CD14-positive monocyte (primary cell): ENCODE measurements around the gene RGS3. TPM values are rescaled to one million over a fixed set of nuclear protein-coding genes. Genes with fewer than 3 reads are reported as not detected.

Source experiments
- DNase-seq, 3 donors: peaks; one replicate each; pipeline ENCODE4 v3.0.0-alpha.2; 2011 to 2022
- H2AFZ ChIP-seq: 2 replicates; pipeline ENCODE4 v1.6.0; 2012; ENCODE audit warnings: mild to moderate bottlenecking, low read depth, low read length, inconsistent platforms; ENCODE audit not compliant: insufficient read depth, poor library complexity, severe bottlenecking
- H3K27ac ChIP-seq, 2 donors: 1 replicate in 1 of 2; 2 replicates in 1 of 2; pipeline ENCODE4 v1.5.1; 2012 to 2013; ENCODE audit warnings: low read length in 2 of 2, control low read depth in 1 of 2, inconsistent platforms in 1 of 2, low read depth in 1 of 2, mild to moderate bottlenecking in 1 of 2
- H3K27me3 ChIP-seq, 2 donors: one replicate each; pipeline versions ENCODE4 v1.6.0 to v1.6.1; 2011 to 2013; ENCODE audit warnings: low read length in 2 of 2; ENCODE audit not compliant: control insufficient read depth in 2 of 2, insufficient read depth in 2 of 2
- H3K36me3 ChIP-seq, 2 donors: replicated peaks in 1 of 2; 1 replicate in 1 of 2; 2 replicates in 1 of 2; pipeline versions ENCODE4 v1.5.1 to v1.6.1; 2012 to 2013; ENCODE audit warnings: low read length in 2 of 2, control low read depth in 1 of 2, inconsistent platforms in 1 of 2, mild to moderate bottlenecking in 1 of 2; ENCODE audit not compliant: insufficient read depth in 2 of 2, control insufficient read depth in 1 of 2
- H3K4me1 ChIP-seq, 2 donors: 1 replicate in 1 of 2; 2 replicates in 1 of 2; pipeline versions ENCODE4 v1.5.1 to v1.6.1; 2012 to 2013; ENCODE audit warnings: low read length in 2 of 2, control low read depth in 1 of 2, inconsistent platforms in 1 of 2, mild to moderate bottlenecking in 1 of 2, moderate library complexity in 1 of 2; ENCODE audit not compliant: insufficient read depth in 2 of 2, control insufficient read depth in 1 of 2
- H3K4me2 ChIP-seq: replicated peaks from 2 replicates; pipeline ENCODE3; 2012; ENCODE audit warnings: low read length, moderate library complexity, mild to moderate bottlenecking; ENCODE audit not compliant: poor library complexity, severe bottlenecking; ENCODE audit errors: extremely low read depth
- H3K4me3 ChIP-seq, 3 experiments: fragments of 200-600 bp in 1 of 3; sonication (generic) in 1 of 3; replicated peaks in 1 of 3; 1 replicate in 2 of 3; 2 replicates in 1 of 3; pipeline ENCODE4 v1.5.1; 2011 to 2013; ENCODE audit warnings: low read length in 3 of 3, mild to moderate bottlenecking in 3 of 3, control low read depth in 2 of 3, low read depth in 2 of 3, inconsistent platforms in 1 of 3, moderate library complexity in 1 of 3
- H3K79me2 ChIP-seq: 2 replicates; pipeline ENCODE4 v1.6.0; 2012; ENCODE audit warnings: mild to moderate bottlenecking, control low read depth, inconsistent platforms, low read length, moderate library complexity; ENCODE audit not compliant: insufficient read depth
- H3K9ac ChIP-seq: 2 replicates; pipeline ENCODE4 v1.6.0; 2017; ENCODE audit warnings: low read length, mild to moderate bottlenecking; ENCODE audit not compliant: insufficient read depth, poor library complexity, severe bottlenecking
- H3K9me3 ChIP-seq, 2 donors: replicated peaks in 1 of 2; 1 replicate in 1 of 2; 2 replicates in 1 of 2; pipeline versions ENCODE4 v1.5.1 to v1.6.1; 2012 to 2013; ENCODE audit warnings: low read length in 2 of 2, control low read depth in 1 of 2; ENCODE audit not compliant: control insufficient read depth in 1 of 2, insufficient read depth in 1 of 2
- H4K20me1 ChIP-seq: 2 replicates; pipeline ENCODE4 v1.6.0; 2012; ENCODE audit warnings: mild to moderate bottlenecking, low read length, control low read depth, moderate library complexity; ENCODE audit not compliant: insufficient read depth
- H3K27ac Mint-ChIP-seq, 7 donors: one replicate each; pipeline ENCODE4 v1.8.0; 2020; ENCODE audit warnings: mild to moderate bottlenecking in 7 of 7, mixed read lengths in 7 of 7, moderate library complexity in 6 of 7, inconsistent platforms in 2 of 7
- H3K27me3 Mint-ChIP-seq, 3 donors: one replicate each; pipeline ENCODE4 v1.8.0; 2021 to 2022; ENCODE audit warnings: low read depth in 3 of 3, mild to moderate bottlenecking in 3 of 3, mixed read lengths in 3 of 3, moderate library complexity in 3 of 3, inconsistent platforms in 1 of 3
- H3K36me3 Mint-ChIP-seq, 2 donors: one replicate each; pipeline ENCODE4 v1.8.0; 2020; ENCODE audit warnings: mixed read lengths in 2 of 2, inconsistent platforms in 1 of 2, mild to moderate bottlenecking in 1 of 2
- H3K4me1 Mint-ChIP-seq: one replicate; pipeline ENCODE4 v1.8.0; 2020; ENCODE audit warnings: mild to moderate bottlenecking, mixed read lengths
- H3K4me3 Mint-ChIP-seq, 2 donors: one replicate each; pipeline ENCODE4 v1.8.0; 2020; ENCODE audit warnings: mild to moderate bottlenecking in 2 of 2, mixed read lengths in 2 of 2, moderate library complexity in 1 of 2
- H3K9me3 Mint-ChIP-seq, 7 donors: one replicate each; pipeline ENCODE4 v1.8.0; 2020 to 2022; ENCODE audit warnings: mixed read lengths in 7 of 7, mild to moderate bottlenecking in 6 of 7, moderate library complexity in 6 of 7, inconsistent platforms in 2 of 7
- WGBS: methylation state at CpG from one replicate; pipeline ENCODE4 v1.1.5; 2013; ENCODE audit warnings: missing lambda C conversion rate; ENCODE audit not compliant: insufficient coverage; 5-methylcytosine and 5-hydroxymethylcytosine counted together
- intact Hi-C, 2 donors: fragments of 100-400 bp; cut with micrococcal nuclease; formaldehyde crosslinking; loops; one replicate each; pipeline versions ENCODE4 v1.15.0 to v1.15.1; 2023
- polyA plus RNA-seq, 3 donors: library from polyadenylated mRNA; depleted of rRNA in 1 of 3; unstranded in 2 of 3; stranded (reverse) in 1 of 3; fragments of 300-500 nt in 2 of 3; fragments of >200 nt in 1 of 3; fragmentation: Illumina TruSeq in 2 of 3; gene quantifications; 1 replicate in 2 of 3; 2 replicates in 1 of 3; pipeline ENCODE4 v1.2.3, GENCODE V29; 2012 to 2021
- TF ChIP-seq, protein P1 (sequence below): fragments of 200-600 bp; IDR thresholded peaks from one replicate; pipeline ENCODE4 v1.8.0; 2022; ENCODE audit warnings: antibody characterized with exemption, mild to moderate bottlenecking

Gene RGS3
- polyA plus RNA-seq, 3 donors = 9.1 to 16.2 (median 15.8) TPM

DNA sequence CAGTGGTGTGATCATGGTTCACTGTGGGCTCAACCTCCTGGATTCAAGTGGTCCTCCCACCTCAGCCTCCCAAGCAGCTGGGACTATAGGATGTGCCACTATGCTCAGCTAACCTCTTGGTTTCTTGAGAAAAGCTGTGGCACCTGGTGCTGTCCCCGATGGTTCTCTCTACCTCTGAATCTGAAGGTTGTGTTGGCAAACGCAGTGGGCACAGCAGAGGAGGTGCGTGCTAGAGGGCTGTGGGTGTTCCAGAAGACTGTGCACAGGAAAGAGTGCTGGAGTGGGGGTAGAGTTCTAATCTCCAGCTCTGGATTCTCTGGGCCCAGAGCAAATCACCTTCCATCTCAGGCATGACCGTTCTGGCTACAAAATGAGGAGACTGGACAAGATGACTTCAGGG, 12.5 kb downstream of the RGS3 start:
- intact Hi-C loops = no loop called here
- peaks cover 2% of the 10 kb centered on the region for H3K4me1 Mint-ChIP-seq
- H3K27me3 Mint-ChIP-seq = peaks cover 0 to 2% (median 2%) of the 10 kb centered on the region in 3 donors
- DNase-seq = no peak
- Histone ChIP-seq H2AFZ (no peak overlapping the region), H3K4me1 (no peaks in the 10 kb centered on the region), H3K36me3 (no peaks in the 10 kb centered on the region), H3K9me3 (no peaks in the 10 kb centered on the region), H3K4me3 (no peak overlapping the region), H3K4me2 (no peak overlapping the region), H3K9ac (no peak overlapping the region), H4K20me1 (no peaks in the 10 kb centered on the region), H3K27ac (no peak overlapping the region), H3K27me3 (no peaks in the 10 kb centered on the region), H3K79me2 (no peaks in the 10 kb centered on the region)
- 91% methylated on average over 3 of the region's 4 CpGs for WGBS
- TF ChIP-seq, protein P1, sequence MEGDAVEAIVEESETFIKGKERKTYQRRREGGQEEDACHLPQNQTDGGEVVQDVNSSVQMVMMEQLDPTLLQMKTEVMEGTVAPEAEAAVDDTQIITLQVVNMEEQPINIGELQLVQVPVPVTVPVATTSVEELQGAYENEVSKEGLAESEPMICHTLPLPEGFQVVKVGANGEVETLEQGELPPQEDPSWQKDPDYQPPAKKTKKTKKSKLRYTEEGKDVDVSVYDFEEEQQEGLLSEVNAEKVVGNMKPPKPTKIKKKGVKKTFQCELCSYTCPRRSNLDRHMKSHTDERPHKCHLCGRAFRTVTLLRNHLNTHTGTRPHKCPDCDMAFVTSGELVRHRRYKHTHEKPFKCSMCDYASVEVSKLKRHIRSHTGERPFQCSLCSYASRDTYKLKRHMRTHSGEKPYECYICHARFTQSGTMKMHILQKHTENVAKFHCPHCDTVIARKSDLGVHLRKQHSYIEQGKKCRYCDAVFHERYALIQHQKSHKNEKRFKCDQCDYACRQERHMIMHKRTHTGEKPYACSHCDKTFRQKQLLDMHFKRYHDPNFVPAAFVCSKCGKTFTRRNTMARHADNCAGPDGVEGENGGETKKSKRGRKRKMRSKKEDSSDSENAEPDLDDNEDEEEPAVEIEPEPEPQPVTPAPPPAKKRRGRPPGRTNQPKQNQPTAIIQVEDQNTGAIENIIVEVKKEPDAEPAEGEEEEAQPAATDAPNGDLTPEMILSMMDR = no peak
- no peak overlapping the region for H3K4me3 Mint-ChIP-seq
- no peaks in the 10 kb centered on the region for H3K36me3 Mint-ChIP-seq
- peaks cover 0 to 3% (median 0%) of the 10 kb centered on the region in 7 donors for H3K9me3 Mint-ChIP-seq
- no peak overlapping the region for H3K27ac Mint-ChIP-seq

- 91% methylated on average over 3 of the region's 4 CpGs for WGBS
- Histone ChIP-seq H3K4me1 (no peaks in the 10 kb centered on the region), H3K27ac (no peak overlapping the region), H3K79me2 (no peaks in the 10 kb centered on the region), H3K9ac (no peak overlapping the region), H3K4me3 (no peak overlapping the region), H3K4me2 (no peak overlapping the region), H2AFZ (no peak overlapping the region), H3K9me3 (no peaks in the 10 kb centered on the region), H3K36me3 (no peaks in the 10 kb centered on the region), H4K20me1 (no peaks in the 10 kb centered on the region), H3K27me3 (no peaks in the 10 kb centered on the region)
- no peaks in the 10 kb centered on the region for H3K36me3 Mint-ChIP-seq
- no peak for DNase-seq
- peaks cover 0 to 3% (median 2%) of the 10 kb centered on the region in 3 donors for H3K27me3 Mint-ChIP-seq
- H3K4me3 Mint-ChIP-seq = no peak overlapping the region
- TF ChIP-seq, protein P1 = no peak
- intact Hi-C loops = no loop called here
- H3K9me3 Mint-ChIP-seq = peaks cover 0 to 3% (median 0%) of the 10 kb centered on the region in 7 donors
- H3K27ac Mint-ChIP-seq = no peak overlapping the region
- peaks cover 5% of the 10 kb centered on the region for H3K4me1 Mint-ChIP-seq
These were observed 13.0 kb downstream of the RGS3 start for GRCh38 chr9:113476511-113476916.
